Measurements from ENCODE around the gene MRPS10. TPM values are rescaled to one million over a fixed set of nuclear protein-coding genes. Genes with fewer than 3 reads are reported as not detected.
A peak's percentile ranks its signal among the peaks of the same experiment; 100 is the strongest.

MRPS10 gene
- polyA plus RNA-seq, 3 donors = 9.2 to 33.0 (median 31.4) TPM

DNA sequence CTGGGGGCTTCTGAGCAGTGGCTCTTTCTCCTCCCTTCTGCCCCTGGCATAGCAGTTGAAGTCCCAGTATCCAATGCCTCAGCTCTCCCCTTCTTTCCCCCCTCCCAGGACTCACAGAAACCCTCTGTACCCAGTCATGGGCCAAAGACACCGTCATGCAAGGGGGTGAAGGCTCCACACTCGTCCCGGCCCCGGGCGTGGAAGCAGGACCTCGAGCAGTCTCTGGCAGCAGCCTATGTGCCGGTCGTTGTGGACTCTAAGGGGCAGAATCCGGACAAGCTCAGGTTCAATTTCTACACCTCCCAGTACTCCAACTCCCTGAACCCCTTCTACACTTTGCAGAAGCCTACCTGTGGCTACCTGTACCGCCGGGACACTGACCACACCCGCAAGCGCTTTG lies 54.8 kb downstream of the MRPS10 start:
- 94% methylated on average over 13 of the region's 13 CpGs for WGBS (ENCODE audit: insufficient coverage)
- H4K20me1 ChIP-seq (ENCODE audit: insufficient read depth, low read length) = no peaks in the 10 kb centered on the region
- intact Hi-C loops (cut with micrococcal nuclease) = no loop called here

DNA sequence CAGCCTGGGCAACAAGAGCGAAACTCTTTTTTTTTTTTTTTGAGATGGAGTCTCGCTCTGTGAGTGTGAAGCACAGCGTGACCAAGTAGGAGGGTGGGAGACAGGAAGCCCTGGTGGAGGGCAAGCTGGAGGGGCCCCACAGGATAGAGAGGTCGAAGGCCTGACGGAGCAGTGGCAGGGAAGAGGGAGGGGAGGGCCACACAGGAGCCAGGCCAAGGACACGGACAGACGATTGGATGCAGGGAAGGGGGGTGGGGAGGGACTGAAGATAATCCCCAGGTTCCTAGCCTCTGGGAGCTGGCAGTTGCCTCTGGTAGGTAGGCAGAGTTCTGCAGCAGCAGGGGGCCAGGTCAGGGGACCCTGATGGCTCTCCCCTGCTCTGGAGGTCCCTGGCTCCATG lies 55.3 kb downstream of the MRPS10 start:
- peaks cover 3% of the 10 kb centered on the region for H3K4me1 Mint-ChIP-seq
- H3K27ac Mint-ChIP-seq = peak overlapping the region in 1 of 7 donors; percentile 45
- no peaks in the 10 kb centered on the region for H4K20me1 ChIP-seq (ENCODE audit: insufficient read depth, low read length)
- no peak overlapping the region for H3K4me3 Mint-ChIP-seq
- 55% methylated on average over 6 of the region's 7 CpGs for WGBS (ENCODE audit: insufficient coverage)
- H3K9me3 ChIP-seq (replicated peaks in 1 of 2; ENCODE audit: control insufficient read depth in 1 of 2, insufficient read depth in 1 of 2, low read length in 2 of 2) = no peaks in the 10 kb centered on the region
- no peaks in the 10 kb centered on the region for H3K27me3 ChIP-seq (ENCODE audit: control insufficient read depth in 2 of 2, insufficient read depth in 2 of 2, low read length in 2 of 2)
- H3K36me3 ChIP-seq (replicated peaks in 1 of 2; ENCODE audit: control insufficient read depth in 1 of 2, insufficient read depth in 2 of 2, low read length in 2 of 2) = no peaks in the 10 kb centered on the region
- no peaks in the 10 kb centered on the region for H3K79me2 ChIP-seq (ENCODE audit: insufficient read depth, low read length)
- no peaks in the 10 kb centered on the region for H3K36me3 Mint-ChIP-seq
- no peak overlapping the region for H3K9ac ChIP-seq (ENCODE audit: insufficient read depth, low read length, poor library complexity, severe bottlenecking)
- intact Hi-C loops (cut with micrococcal nuclease) = no loop called here
- H3K27me3 Mint-ChIP-seq (ENCODE audit: low read depth in 3 of 3) = peaks cover 2 to 12% (median 5%) of the 10 kb centered on the region in 3 donors
- H3K4me1 ChIP-seq (ENCODE audit: control insufficient read depth in 1 of 2, insufficient read depth in 2 of 2, low read length in 2 of 2) = no peaks in the 10 kb centered on the region
- H3K9me3 Mint-ChIP-seq = peaks cover 0 to 2% (median 0%) of the 10 kb centered on the region in 7 donors
- H3K27ac ChIP-seq (ENCODE audit: low read depth in 1 of 2, low read length in 2 of 2) = no peak overlapping the region
- H3K4me3 ChIP-seq (replicated peaks in 1 of 3; ENCODE audit: low read depth in 2 of 3, low read length in 3 of 3) = no peak overlapping the region
- TF ChIP-seq, protein P1, sequence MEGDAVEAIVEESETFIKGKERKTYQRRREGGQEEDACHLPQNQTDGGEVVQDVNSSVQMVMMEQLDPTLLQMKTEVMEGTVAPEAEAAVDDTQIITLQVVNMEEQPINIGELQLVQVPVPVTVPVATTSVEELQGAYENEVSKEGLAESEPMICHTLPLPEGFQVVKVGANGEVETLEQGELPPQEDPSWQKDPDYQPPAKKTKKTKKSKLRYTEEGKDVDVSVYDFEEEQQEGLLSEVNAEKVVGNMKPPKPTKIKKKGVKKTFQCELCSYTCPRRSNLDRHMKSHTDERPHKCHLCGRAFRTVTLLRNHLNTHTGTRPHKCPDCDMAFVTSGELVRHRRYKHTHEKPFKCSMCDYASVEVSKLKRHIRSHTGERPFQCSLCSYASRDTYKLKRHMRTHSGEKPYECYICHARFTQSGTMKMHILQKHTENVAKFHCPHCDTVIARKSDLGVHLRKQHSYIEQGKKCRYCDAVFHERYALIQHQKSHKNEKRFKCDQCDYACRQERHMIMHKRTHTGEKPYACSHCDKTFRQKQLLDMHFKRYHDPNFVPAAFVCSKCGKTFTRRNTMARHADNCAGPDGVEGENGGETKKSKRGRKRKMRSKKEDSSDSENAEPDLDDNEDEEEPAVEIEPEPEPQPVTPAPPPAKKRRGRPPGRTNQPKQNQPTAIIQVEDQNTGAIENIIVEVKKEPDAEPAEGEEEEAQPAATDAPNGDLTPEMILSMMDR (IDR thresholded peaks at IDR 0.05) = no peak
- DNase-seq = no peak
- H3K4me2 ChIP-seq (replicated peaks; ENCODE audit: extremely low read depth, low read length, poor library complexity, severe bottlenecking) = no peak overlapping the region
- H2AFZ ChIP-seq (ENCODE audit: insufficient read depth, low read depth, low read length, poor library complexity, severe bottlenecking) = no peak overlapping the region

More for the DNA sequence above, 54.8 kb downstream of the MRPS10 start:
- no peaks in the 10 kb centered on the region for H3K4me1 ChIP-seq (ENCODE audit: control insufficient read depth in 1 of 2, insufficient read depth in 2 of 2, low read length in 2 of 2)
- no peak for DNase-seq
- Mint-ChIP-seq H3K4me1 (peaks cover 3% of the 10 kb centered on the region), H3K9me3 (peaks cover 0 to 2% (median 0%) of the 10 kb centered on the region in 7 donors), H3K27me3 (ENCODE audit: low read depth in 3 of 3) (peaks cover 3 to 12% (median 5%) of the 10 kb centered on the region in 3 donors), H3K36me3 (no peaks in the 10 kb centered on the region), H3K27ac (no peak overlapping the region), H3K4me3 (no peak overlapping the region)
- no peak overlapping the region for H3K4me2 ChIP-seq (replicated peaks; ENCODE audit: extremely low read depth, low read length, poor library complexity, severe bottlenecking)
- no peaks in the 10 kb centered on the region for H3K36me3 ChIP-seq (replicated peaks in 1 of 2; ENCODE audit: control insufficient read depth in 1 of 2, insufficient read depth in 2 of 2, low read length in 2 of 2)
- H3K27me3 ChIP-seq (ENCODE audit: control insufficient read depth in 2 of 2, insufficient read depth in 2 of 2, low read length in 2 of 2) = no peaks in the 10 kb centered on the region
- no peak overlapping the region for H3K4me3 ChIP-seq (replicated peaks in 1 of 3; ENCODE audit: low read depth in 2 of 3, low read length in 3 of 3)
- TF ChIP-seq, protein P1 (IDR thresholded peaks at IDR 0.05) = no peak
- H2AFZ ChIP-seq (ENCODE audit: insufficient read depth, low read depth, low read length, poor library complexity, severe bottlenecking) = no peak overlapping the region
- no peak overlapping the region for H3K9ac ChIP-seq (ENCODE audit: insufficient read depth, low read length, poor library complexity, severe bottlenecking)
- H3K9me3 ChIP-seq (replicated peaks in 1 of 2; ENCODE audit: control insufficient read depth in 1 of 2, insufficient read depth in 1 of 2, low read length in 2 of 2) = no peaks in the 10 kb centered on the region
- no peak overlapping the region for H3K27ac ChIP-seq (ENCODE audit: low read depth in 1 of 2, low read length in 2 of 2)
- H3K79me2 ChIP-seq (ENCODE audit: insufficient read depth, low read length) = no peaks in the 10 kb centered on the region
